ENCODE results near the gene DSE.

DSE gene

GRCh38 chr6:116456106-116456505 is 85.4 kb downstream of the DSE start:
- H3K27ac ChIP-seq = no peak overlapping the region
- no peak for TF ChIP-seq CTCF (conservative IDR thresholded peaks at IDR 0.05)

GRCh38 chr6:116456927-116457326 is 86.2 kb downstream of the DSE start:
- H3K27ac ChIP-seq = no peak overlapping the region
- TF ChIP-seq CTCF (conservative IDR thresholded peaks at IDR 0.05) = no peak

GRCh38 chr6:116458264-116458663 is 87.5 kb downstream of the DSE start:
- no peak for TF ChIP-seq CTCF (conservative IDR thresholded peaks at IDR 0.05)
- H3K27ac ChIP-seq = no peak overlapping the region

GRCh38 chr6:116459927-116460326 is 89.2 kb downstream of the DSE start:
- no peak for TF ChIP-seq CTCF (conservative IDR thresholded peaks at IDR 0.05)
- H3K27ac ChIP-seq = no peak overlapping the region

GRCh38 chr6:116461331-116461931 is 90.7 kb downstream of the DSE start, which contains the start of gene CALHM6:
Gene CALHM6, plus strand, starts transcription at chr6:116461375. Its CDS starts 555 bp downstream, at chr6:116461930.
- no peak for TF ChIP-seq CTCF (conservative IDR thresholded peaks at IDR 0.05)
- no peak within 1 kb of the TSS for H3K27ac ChIP-seq

- TF ChIP-seq CTCF (conservative IDR thresholded peaks at IDR 0.05) = no peak
- H3K27ac ChIP-seq = no peak overlapping the region
Measured at GRCh38 chr6:116461932-116462885, 91.5 kb downstream of the DSE start.

GRCh38 chr6:116463301-116463700 is 92.6 kb downstream of the DSE start:
- TF ChIP-seq CTCF (conservative IDR thresholded peaks at IDR 0.05) = no peak
- no peak overlapping the region for H3K27ac ChIP-seq

Data from VCaP (cell line).